Neural cell (in vitro differentiated cells): ENCODE results near the gene ERBB4.

ENCODE experiments used
- CTCF ChIP-seq: fragments of 450-650 bp; IDR thresholded peaks from 2 replicates; pipeline ENCODE4 v1.5.1; 2014; ENCODE audit warnings: antibody characterized with exemption, mild to moderate bottlenecking, moderate library complexity; ENCODE audit not compliant: poor library complexity, severe bottlenecking
- EP300 ChIP-seq: fragments of 450-650 bp; conservative IDR thresholded peaks from 2 replicates; pipeline ENCODE4 v1.6.1; 2014; ENCODE audit warnings: antibody characterized with exemption, mild to moderate bottlenecking, moderate library complexity; ENCODE audit not compliant: poor library complexity, severe bottlenecking
- EZH2 ChIP-seq: fragments of 200-600, 300-800 bp; shearing (Covaris generic), sonication (generic); IDR thresholded peaks from 2 replicates; pipeline ENCODE4 v1.6.1; 2014; ENCODE audit warnings: antibody characterized with exemption, low read length, borderline replicate concordance, mild to moderate bottlenecking; ENCODE audit not compliant: insufficient read depth, poor library complexity, severe bottlenecking
- MXI1 ChIP-seq: fragments of 450-650 bp; conservative IDR thresholded peaks from 2 replicates; pipeline ENCODE4 v1.6.1; 2014; ENCODE audit warnings: antibody characterized with exemption, mild to moderate bottlenecking; ENCODE audit not compliant: poor library complexity, severe bottlenecking
- POLR2AphosphoS5 ChIP-seq: IDR thresholded peaks from 2 replicates; pipeline ENCODE4 v1.6.1; 2012
- RAD21 ChIP-seq: fragments of 450-650 bp; conservative IDR thresholded peaks from 2 replicates; pipeline ENCODE4 v1.6.1; 2014; ENCODE audit warnings: antibody characterized with exemption, mild to moderate bottlenecking, moderate library complexity
- REST ChIP-seq: IDR thresholded peaks from 2 replicates; pipeline ENCODE4 v1.6.1; 2012; ENCODE audit warnings: borderline replicate concordance
- TAF1 ChIP-seq: IDR thresholded peaks from 2 replicates; pipeline ENCODE4 v1.6.1; 2012; ENCODE audit warnings: low read depth

- TF ChIP-seq CTCF: no peak
- TF ChIP-seq POLR2AphosphoS5: no peak
- no peak for TF ChIP-seq MXI1
- no peak for TF ChIP-seq EZH2
- no peak for TF ChIP-seq REST
- TF ChIP-seq RAD21: no peak
- TF ChIP-seq EP300: no peak
- TF ChIP-seq TAF1: no peak
Measured at GRCh38 chr2:211674715-211675114, 863.9 kb downstream of the ERBB4 start.
